ENCODE measurements around the gene HEPACAM.

HEPACAM gene

DNA sequence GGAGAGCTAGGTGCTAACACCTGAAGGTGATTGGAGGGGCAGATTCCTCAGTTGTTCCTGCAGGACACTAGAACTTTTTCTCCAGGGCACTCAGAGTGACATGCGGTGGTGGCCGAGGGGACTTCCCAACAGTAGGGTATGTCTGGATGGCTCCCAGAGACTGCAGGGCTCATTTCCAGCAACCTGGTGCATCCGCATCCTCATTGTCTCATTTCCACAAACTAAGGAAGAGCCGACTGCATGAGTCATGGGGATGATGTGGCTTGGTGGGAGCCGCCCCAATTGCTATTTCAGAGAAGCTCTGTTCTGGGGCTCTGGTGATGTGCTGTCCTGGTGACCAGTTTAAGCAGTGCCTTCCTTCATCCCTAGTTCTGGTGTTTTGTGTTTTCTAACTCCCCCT, 35.4 kb downstream of the HEPACAM start:
- peak; percentile 80 for ATAC-seq
- TF ChIP-seq ZFP30 (CRISPR knock-in tag; IDR thresholded peaks at IDR 0.05) (no peak), GLIS3 (CRISPR knock-in tag; IDR thresholded peaks at IDR 0.05) (no peak), TOX (CRISPR knock-in tag; IDR thresholded peaks at IDR 0.05; ENCODE audit: borderline replicate concordance) (no peak), BACH2 (CRISPR knock-in tag; IDR thresholded peaks at IDR 0.05; ENCODE audit: borderline replicate concordance) (no peak)

DNA sequence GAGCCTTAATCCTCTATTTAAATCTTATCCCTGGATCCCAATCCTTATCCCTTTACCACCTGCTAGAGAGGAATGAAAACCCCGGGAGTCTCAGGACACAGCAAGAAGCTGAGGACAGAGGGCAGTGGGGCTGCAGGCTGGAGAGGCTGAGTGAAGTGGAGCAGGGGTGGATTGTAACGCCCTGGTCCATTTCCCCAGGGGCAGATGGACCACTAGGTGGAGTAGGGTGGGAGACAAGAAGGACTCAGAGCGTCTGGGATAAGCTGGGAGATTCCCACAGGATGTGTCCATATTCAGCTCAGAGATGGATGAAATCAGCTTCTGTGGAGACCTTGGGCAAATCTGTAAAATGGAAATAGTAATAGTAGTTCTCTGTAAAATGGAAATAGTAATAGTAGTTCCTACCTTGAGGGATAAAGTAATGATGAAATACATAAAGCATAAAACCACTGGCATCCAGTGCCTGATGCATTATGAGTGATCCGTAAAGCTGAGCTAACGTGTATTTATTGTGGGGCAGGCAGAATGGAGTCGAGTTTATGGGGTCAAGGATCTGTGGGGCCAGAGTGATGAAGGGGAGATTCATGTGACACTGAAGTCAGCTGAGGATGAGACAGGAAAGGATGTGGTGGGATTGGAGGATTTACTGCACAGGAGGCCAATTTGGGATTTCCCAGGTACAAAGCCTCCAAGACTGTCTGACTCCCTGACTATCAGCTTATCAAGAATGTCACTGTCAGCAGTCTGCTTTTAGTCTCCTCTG, 36.3 kb downstream of the HEPACAM start:
- TF ChIP-seq, protein P1, sequence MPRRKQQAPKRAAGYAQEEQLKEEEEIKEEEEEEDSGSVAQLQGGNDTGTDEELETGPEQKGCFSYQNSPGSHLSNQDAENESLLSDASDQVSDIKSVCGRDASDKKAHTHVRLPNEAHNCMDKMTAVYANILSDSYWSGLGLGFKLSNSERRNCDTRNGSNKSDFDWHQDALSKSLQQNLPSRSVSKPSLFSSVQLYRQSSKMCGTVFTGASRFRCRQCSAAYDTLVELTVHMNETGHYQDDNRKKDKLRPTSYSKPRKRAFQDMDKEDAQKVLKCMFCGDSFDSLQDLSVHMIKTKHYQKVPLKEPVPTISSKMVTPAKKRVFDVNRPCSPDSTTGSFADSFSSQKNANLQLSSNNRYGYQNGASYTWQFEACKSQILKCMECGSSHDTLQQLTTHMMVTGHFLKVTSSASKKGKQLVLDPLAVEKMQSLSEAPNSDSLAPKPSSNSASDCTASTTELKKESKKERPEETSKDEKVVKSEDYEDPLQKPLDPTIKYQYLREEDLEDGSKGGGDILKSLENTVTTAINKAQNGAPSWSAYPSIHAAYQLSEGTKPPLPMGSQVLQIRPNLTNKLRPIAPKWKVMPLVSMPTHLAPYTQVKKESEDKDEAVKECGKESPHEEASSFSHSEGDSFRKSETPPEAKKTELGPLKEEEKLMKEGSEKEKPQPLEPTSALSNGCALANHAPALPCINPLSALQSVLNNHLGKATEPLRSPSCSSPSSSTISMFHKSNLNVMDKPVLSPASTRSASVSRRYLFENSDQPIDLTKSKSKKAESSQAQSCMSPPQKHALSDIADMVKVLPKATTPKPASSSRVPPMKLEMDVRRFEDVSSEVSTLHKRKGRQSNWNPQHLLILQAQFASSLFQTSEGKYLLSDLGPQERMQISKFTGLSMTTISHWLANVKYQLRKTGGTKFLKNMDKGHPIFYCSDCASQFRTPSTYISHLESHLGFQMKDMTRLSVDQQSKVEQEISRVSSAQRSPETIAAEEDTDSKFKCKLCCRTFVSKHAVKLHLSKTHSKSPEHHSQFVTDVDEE (CRISPR knock-in tag; IDR thresholded peaks at IDR 0.05), result no peak
- TF ChIP-seq ESRRG (CRISPR knock-in tag; IDR thresholded peaks at IDR 0.05) (no peak), ARNTL (CRISPR knock-in tag; IDR thresholded peaks at IDR 0.05; ENCODE audit: borderline replicate concordance, low read depth) (no peak), OSR1 (CRISPR knock-in tag; IDR thresholded peaks at IDR 0.05) (no peak), ZNF565 (CRISPR knock-in tag; conservative IDR thresholded peaks at IDR 0.05; ENCODE audit: low read depth) (no peak), ZNF70 (CRISPR knock-in tag; IDR thresholded peaks at IDR 0.05) (no peak), SNAI2 (CRISPR knock-in tag; IDR thresholded peaks at IDR 0.05) (no peak), ZC3H10 (CRISPR knock-in tag; IDR thresholded peaks at IDR 0.05) (no peak), PPARA (CRISPR knock-in tag; IDR thresholded peaks at IDR 0.05; ENCODE audit: borderline replicate concordance) (no peak), TOX (CRISPR knock-in tag; IDR thresholded peaks at IDR 0.05; ENCODE audit: borderline replicate concordance) (no peak), TCF4 (CRISPR knock-in tag; IDR thresholded peaks at IDR 0.05; ENCODE audit: borderline replicate concordance) (no peak), ZFP30 (CRISPR knock-in tag; IDR thresholded peaks at IDR 0.05) (no peak), ISL1 (CRISPR knock-in tag; IDR thresholded peaks at IDR 0.05) (no peak), BACH2 (CRISPR knock-in tag; IDR thresholded peaks at IDR 0.05; ENCODE audit: borderline replicate concordance) (no peak), ZFP3 (CRISPR knock-in tag; IDR thresholded peaks at IDR 0.05) (no peak), CSDC2 (CRISPR knock-in tag; IDR thresholded peaks at IDR 0.05) (no peak), GLIS3 (CRISPR knock-in tag; IDR thresholded peaks at IDR 0.05) (no peak)
- TF ChIP-seq, protein P2, sequence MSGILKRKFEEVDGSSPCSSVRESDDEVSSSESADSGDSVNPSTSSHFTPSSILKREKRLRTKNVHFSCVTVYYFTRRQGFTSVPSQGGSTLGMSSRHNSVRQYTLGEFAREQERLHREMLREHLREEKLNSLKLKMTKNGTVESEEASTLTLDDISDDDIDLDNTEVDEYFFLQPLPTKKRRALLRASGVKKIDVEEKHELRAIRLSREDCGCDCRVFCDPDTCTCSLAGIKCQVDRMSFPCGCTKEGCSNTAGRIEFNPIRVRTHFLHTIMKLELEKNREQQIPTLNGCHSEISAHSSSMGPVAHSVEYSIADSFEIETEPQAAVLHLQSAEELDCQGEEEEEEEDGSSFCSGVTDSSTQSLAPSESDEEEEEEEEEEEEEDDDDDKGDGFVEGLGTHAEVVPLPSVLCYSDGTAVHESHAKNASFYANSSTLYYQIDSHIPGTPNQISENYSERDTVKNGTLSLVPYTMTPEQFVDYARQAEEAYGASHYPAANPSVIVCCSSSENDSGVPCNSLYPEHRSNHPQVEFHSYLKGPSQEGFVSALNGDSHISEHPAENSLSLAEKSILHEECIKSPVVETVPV (CRISPR knock-in tag; IDR thresholded peaks at IDR 0.05), result no peak
- TF ChIP-seq, protein P3, sequence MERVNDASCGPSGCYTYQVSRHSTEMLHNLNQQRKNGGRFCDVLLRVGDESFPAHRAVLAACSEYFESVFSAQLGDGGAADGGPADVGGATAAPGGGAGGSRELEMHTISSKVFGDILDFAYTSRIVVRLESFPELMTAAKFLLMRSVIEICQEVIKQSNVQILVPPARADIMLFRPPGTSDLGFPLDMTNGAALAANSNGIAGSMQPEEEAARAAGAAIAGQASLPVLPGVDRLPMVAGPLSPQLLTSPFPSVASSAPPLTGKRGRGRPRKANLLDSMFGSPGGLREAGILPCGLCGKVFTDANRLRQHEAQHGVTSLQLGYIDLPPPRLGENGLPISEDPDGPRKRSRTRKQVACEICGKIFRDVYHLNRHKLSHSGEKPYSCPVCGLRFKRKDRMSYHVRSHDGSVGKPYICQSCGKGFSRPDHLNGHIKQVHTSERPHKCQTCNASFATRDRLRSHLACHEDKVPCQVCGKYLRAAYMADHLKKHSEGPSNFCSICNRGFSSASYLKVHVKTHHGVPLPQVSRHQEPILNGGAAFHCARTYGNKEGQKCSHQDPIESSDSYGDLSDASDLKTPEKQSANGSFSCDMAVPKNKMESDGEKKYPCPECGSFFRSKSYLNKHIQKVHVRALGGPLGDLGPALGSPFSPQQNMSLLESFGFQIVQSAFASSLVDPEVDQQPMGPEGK (CRISPR knock-in tag; IDR thresholded peaks at IDR 0.05; ENCODE audit: borderline replicate concordance), result no peak
- TF ChIP-seq, protein P4, sequence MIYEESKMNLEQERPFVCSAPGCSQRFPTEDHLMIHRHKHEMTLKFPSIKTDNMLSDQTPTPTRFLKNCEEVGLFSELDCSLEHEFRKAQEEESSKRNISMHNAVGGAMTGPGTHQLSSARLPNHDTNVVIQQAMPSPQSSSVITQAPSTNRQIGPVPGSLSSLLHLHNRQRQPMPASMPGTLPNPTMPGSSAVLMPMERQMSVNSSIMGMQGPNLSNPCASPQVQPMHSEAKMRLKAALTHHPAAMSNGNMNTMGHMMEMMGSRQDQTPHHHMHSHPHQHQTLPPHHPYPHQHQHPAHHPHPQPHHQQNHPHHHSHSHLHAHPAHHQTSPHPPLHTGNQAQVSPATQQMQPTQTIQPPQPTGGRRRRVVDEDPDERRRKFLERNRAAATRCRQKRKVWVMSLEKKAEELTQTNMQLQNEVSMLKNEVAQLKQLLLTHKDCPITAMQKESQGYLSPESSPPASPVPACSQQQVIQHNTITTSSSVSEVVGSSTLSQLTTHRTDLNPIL (CRISPR knock-in tag; IDR thresholded peaks at IDR 0.05; ENCODE audit: low read depth), result no peak
- ATAC-seq, result peak; percentile 3; the same call in 2 of the 3 replicates

- TF ChIP-seq ZFP3 (CRISPR knock-in tag; IDR thresholded peaks at IDR 0.05) (no peak), PPARA (CRISPR knock-in tag; IDR thresholded peaks at IDR 0.05; ENCODE audit: borderline replicate concordance) (no peak), ESRRG (CRISPR knock-in tag; IDR thresholded peaks at IDR 0.05) (no peak), ZC3H10 (CRISPR knock-in tag; IDR thresholded peaks at IDR 0.05) (no peak), ZNF8 (CRISPR knock-in tag; IDR thresholded peaks at IDR 0.05) (no peak), ARNTL (CRISPR knock-in tag; IDR thresholded peaks at IDR 0.05; ENCODE audit: borderline replicate concordance, low read depth) (no peak), OSR1 (CRISPR knock-in tag; IDR thresholded peaks at IDR 0.05) (no peak), ZNF565 (CRISPR knock-in tag; conservative IDR thresholded peaks at IDR 0.05; ENCODE audit: low read depth) (no peak)
- TF ChIP-seq, protein P3 (CRISPR knock-in tag; IDR thresholded peaks at IDR 0.05; ENCODE audit: borderline replicate concordance), result no peak
- peak; percentile 71 for ATAC-seq
These were observed 37.1 kb downstream of the HEPACAM start for GRCh38 chr11:124898711-124899110.
